T-cell (primary cell): Measurements from ENCODE around the gene AP1M2. TPM values are rescaled to one million over a fixed set of nuclear protein-coding genes. Genes with fewer than 3 reads are reported as not detected.
"Not testable (repeated sequence)": the region's sequence is repeated elsewhere in the genome, so short reads cannot be mapped to it uniquely, and the experiment has no call there.

ENCODE experiments used
- ATAC-seq, 4 experiments: fragments of 200-7000 bp in 3 of 4; fragments of 150-1000 bp in 1 of 4; cut with Tn5 transposase; replicated peaks in 1 of 4; 1 replicate in 3 of 4; 2 replicates in 1 of 4; pipeline ENCODE4 v1.10.0; 2021; ENCODE audit warnings: moderate library complexity in 3 of 4, mild to moderate bottlenecking in 2 of 4, moderate number of reproducible peaks in 1 of 4
- CTCF ChIA-PET, 2 donors: fragments of 300-600 bp; sonication (Branson Sonifier 250); formaldehyde crosslinking; loops; one replicate each; lab custom pipeline; 2022; ENCODE audit warnings: antibody characterized with exemption in 2 of 2; lab: Charles Lee
- POLR2A ChIA-PET, 2 donors: fragments of 300-600 bp; sonication (Branson Sonifier 250); formaldehyde crosslinking; loops; one replicate each; lab custom pipeline; 2022; ENCODE audit warnings: antibody characterized with exemption in 2 of 2; lab: Charles Lee
- DNase-seq, 35 experiments: peaks; one replicate each; pipeline versions ENCODE4 v3.0.0 to v3.0.0-alpha.2; 2013 to 2023
- H3K27ac ChIP-seq: one replicate; pipeline ENCODE4 v1.5.1; 2013; ENCODE audit warnings: low read length
- H3K27me3 ChIP-seq, 2 experiments: replicated peaks in 1 of 2; 1 replicate in 1 of 2; 2 replicates in 1 of 2; pipeline versions ENCODE4 v1.6.1 to v1.7.0; 2013; ENCODE audit warnings: low read length in 1 of 2, mixed read lengths in 1 of 2; ENCODE audit not compliant: control insufficient read depth in 2 of 2, insufficient read depth in 2 of 2; ENCODE audit errors: extremely low read depth in 1 of 2
- H3K36me3 ChIP-seq, 2 donors: 1 replicate in 1 of 2; 2 replicates in 1 of 2; pipeline versions ENCODE4 v1.6.1 to v1.7.0; 2013; ENCODE audit warnings: low read length in 1 of 2; ENCODE audit not compliant: control insufficient read depth in 2 of 2, insufficient read depth in 1 of 2; ENCODE audit errors: extremely low read depth in 1 of 2
- H3K4me1 ChIP-seq, 2 experiments: 1 replicate in 1 of 2; 2 replicates in 1 of 2; pipeline versions ENCODE4 v1.6.1 to v1.7.0; 2013; ENCODE audit warnings: low read length in 2 of 2, mixed read lengths in 1 of 2; ENCODE audit not compliant: insufficient read depth in 2 of 2, control insufficient read depth in 1 of 2; ENCODE audit errors: extremely low read depth in 1 of 2
- H3K4me3 ChIP-seq, 2 donors: 1 replicate in 1 of 2; 2 replicates in 1 of 2; pipeline versions ENCODE4 v1.5.1 to v1.7.0; 2013; ENCODE audit warnings: mild to moderate bottlenecking in 2 of 2, low read length in 1 of 2, moderate library complexity in 1 of 2; ENCODE audit not compliant: control insufficient read depth in 1 of 2; ENCODE audit errors: extremely low read depth in 1 of 2
- H3K9me3 ChIP-seq: 2 replicates; pipeline ENCODE4 v1.7.0; 2013
- H3K27ac Mint-ChIP-seq, 2 donors: one replicate each; pipeline ENCODE4 v1.8.0; 2020 to 2021; ENCODE audit warnings: mild to moderate bottlenecking in 2 of 2, mixed read lengths in 2 of 2
- H3K27me3 Mint-ChIP-seq, 2 donors: one replicate each; pipeline ENCODE4 v1.8.0; 2021 to 2022; ENCODE audit warnings: mixed read lengths in 2 of 2
- H3K36me3 Mint-ChIP-seq: one replicate; pipeline ENCODE4 v1.8.0; 2021; ENCODE audit warnings: mixed read lengths
- H3K4me1 Mint-ChIP-seq, 3 donors: one replicate each; pipeline ENCODE4 v1.8.0; 2020 to 2022; ENCODE audit warnings: mixed read lengths in 3 of 3, mild to moderate bottlenecking in 1 of 3
- H3K4me3 Mint-ChIP-seq, 3 donors: one replicate each; pipeline ENCODE4 v1.8.0; 2020 to 2022; ENCODE audit warnings: mild to moderate bottlenecking in 3 of 3, mixed read lengths in 3 of 3, moderate library complexity in 3 of 3
- H3K9me3 Mint-ChIP-seq, 3 donors: one replicate each; pipeline ENCODE4 v1.8.0; 2020 to 2022; ENCODE audit warnings: mixed read lengths in 3 of 3
- WGBS: methylation state at CpG from one replicate; pipeline ENCODE4 v1.1.5; 2013; ENCODE audit warnings: missing lambda C conversion rate; ENCODE audit not compliant: insufficient coverage; 5-methylcytosine and 5-hydroxymethylcytosine counted together
- total RNA-seq, 35 experiments: library from RNA in 6 of 35; stranded (reverse) in 6 of 35; fragments of 120-200 nt in 1 of 35; gene quantifications; one replicate each; pipeline versions ENCODE4 v1.2.1 to v1.2.4 and lab custom pipeline; 2013 to 2026

The AP1M2 gene
- total RNA-seq, 5 donors from 2014 or later (not counting 1 experiment from before 2014, with no cell fraction given), result 0.30 to 1.6 (median 1.1) TPM; not detected in 2

DNA sequence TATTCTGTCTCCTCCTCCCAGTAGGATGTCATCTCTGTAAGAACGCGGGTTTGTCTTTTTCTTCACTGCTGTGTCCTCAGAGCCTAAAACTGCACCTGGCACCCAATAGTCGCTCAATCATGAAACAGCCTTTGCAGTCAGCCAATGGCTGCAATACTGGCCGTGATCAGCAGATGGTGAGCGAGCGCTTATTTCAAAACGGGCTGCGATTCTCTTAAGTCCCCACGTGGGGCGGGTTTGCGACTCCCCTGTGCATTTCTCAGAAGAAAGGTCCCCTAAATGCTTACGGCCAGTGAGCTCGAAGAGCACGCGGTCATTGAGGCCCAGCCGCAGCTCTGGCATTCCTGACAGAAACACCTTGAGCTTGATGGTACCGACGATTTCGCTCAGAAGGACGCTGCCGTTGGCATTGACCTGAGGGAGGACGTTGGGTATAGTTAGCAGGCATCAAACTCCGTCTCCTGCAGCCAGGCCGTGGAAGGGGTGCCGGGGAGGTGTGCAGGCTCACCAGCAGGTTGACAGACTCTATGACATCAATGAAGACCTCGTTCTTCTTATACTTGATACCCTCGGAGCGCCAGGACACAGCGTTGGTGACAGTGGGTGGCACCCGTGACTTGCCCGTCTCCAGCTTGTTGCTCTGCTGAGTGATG is 6.0 kb downstream of the AP1M2 start:
- peaks cover 0 to 1% of the 10 kb centered on the region in 2 donors for H3K27me3 Mint-ChIP-seq
- CTCF ChIA-PET, result interaction anchor here (0.6 to 5.2 kb wide), 25 partner anchors 11 to 284 kb away, joined by 3 to 83 read pairs (median 4); partner anchors contain the start of genes DNM2 (in 1 of the 2), KRI1 (in 1 of the 2) and QTRT1 (in 1 of the 2)

DNA sequence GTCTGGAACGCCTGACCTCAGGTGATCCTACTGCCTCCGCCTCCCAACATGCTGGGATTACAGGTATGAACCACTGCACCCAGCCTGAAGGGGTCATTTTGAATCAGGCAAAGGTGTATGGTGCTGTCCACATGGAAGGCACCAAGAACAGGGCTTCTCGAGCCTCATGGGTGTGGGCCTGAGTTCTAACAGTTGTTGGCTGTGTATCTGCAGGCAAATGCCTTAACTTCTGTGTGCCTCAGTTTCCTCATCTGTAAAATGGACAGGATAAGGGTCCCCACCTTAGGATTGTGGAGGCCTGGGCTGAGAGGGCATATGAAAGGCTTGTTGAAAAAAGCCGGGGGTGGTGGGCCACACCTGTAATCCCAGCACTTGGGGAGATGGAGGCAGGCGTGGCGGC is 9.2 kb downstream of the AP1M2 start:
- Mint-ChIP-seq H3K27ac (no peak overlapping the region), H3K36me3 (no peaks in the 10 kb centered on the region), H3K4me1 (peaks cover 0 to 6% (median 6%) of the 10 kb centered on the region in 3 donors), H3K27me3 (peaks cover 0 to 1% of the 10 kb centered on the region in 2 donors), H3K9me3 (no peaks in the 10 kb centered on the region), H3K4me3 (no peak overlapping the region)
- CTCF ChIA-PET, result interaction anchor here in 1 of 2 donors (5.2 kb wide), 1 partner anchor 67 kb away, joined by 83 read pairs; no protein-coding TSS in a partner anchor
- Histone ChIP-seq H3K4me1 (peaks cover 0 to 10% of the 10 kb centered on the region in 2 experiments), H3K36me3 (no peaks in the 10 kb centered on the region), H3K9me3 (no peaks in the 10 kb centered on the region), H3K27ac (no peak overlapping the region), H3K27me3 (peaks cover 0 to 9% of the 10 kb centered on the region in 2 experiments), H3K4me3 (no peak overlapping the region)
- 97% methylated on average over 4 of the region's 6 CpGs for WGBS
- DNase-seq (no peak), ATAC-seq (no peak)
- POLR2A ChIA-PET, result no interaction called here

More for the DNA sequence above, 6.0 kb downstream of the AP1M2 start:
- H3K4me1 ChIP-seq, result peaks cover 0 to 19% of the 10 kb centered on the region in 2 experiments
- no peak overlapping the region for H3K27ac ChIP-seq
- H3K4me3 ChIP-seq, result peak overlapping the region in 1 of 2 donors; percentile 3
- 15% methylated on average over 23 of the region's 31 CpGs for WGBS
- Mint-ChIP-seq H3K27ac (peak overlapping the region in 1 of 2 donors; percentile 34), H3K9me3 (no peaks in the 10 kb centered on the region), H3K4me1 (peaks cover 11 to 14% (median 14%) of the 10 kb centered on the region in 3 donors), H3K4me3 (no peak overlapping the region), H3K36me3 (no peaks in the 10 kb centered on the region)
- no peaks in the 10 kb centered on the region for H3K9me3 ChIP-seq
- H3K27me3 ChIP-seq, result peaks cover 0 to 9% of the 10 kb centered on the region in 2 experiments
- no peaks in the 10 kb centered on the region for H3K36me3 ChIP-seq
- POLR2A ChIA-PET, result interaction anchor here (0.6 to 0.8 kb wide), 5 partner anchors 53 to 1159 kb away, joined by 3 to 10 read pairs (median 4); no protein-coding TSS in a partner anchor
- DNase-seq (peak; percentile 73 to 94 (median 88)), ATAC-seq (peak; percentile 91 to 98 (median 95))

GRCh38 chr19:10575011-10575716 is 11.9 kb downstream of the AP1M2 start:
- Histone ChIP-seq H3K4me3 (no peak overlapping the region), H3K27me3 (peaks cover 0 to 4% of the 10 kb centered on the region in 2 experiments), H3K9me3 (no peaks in the 10 kb centered on the region), H3K36me3 (no peaks in the 10 kb centered on the region), H3K27ac (no peak overlapping the region), H3K4me1 (peaks cover 0 to 10% of the 10 kb centered on the region in 2 experiments)
- no peak for DNase-seq
- Mint-ChIP-seq H3K4me1 (peaks cover 6 to 8% (median 8%) of the 10 kb centered on the region in 3 donors), H3K36me3 (no peaks in the 10 kb centered on the region), H3K27me3 (no peaks in the 10 kb centered on the region), H3K27ac (no peak overlapping the region), H3K9me3 (no peaks in the 10 kb centered on the region), H3K4me3 (no peak overlapping the region)
- 96% methylated on average over 4 of the region's 6 CpGs for WGBS
- ChIA-PET POLR2A (interaction anchor here in 1 of 2 donors (0.6 kb wide), 1 partner anchor 40 kb away, joined by 6 read pairs; no protein-coding TSS in a partner anchor), CTCF (interaction anchor here in 1 of 2 donors (0.7 kb wide), 1 partner anchor 92 kb away, joined by 3 read pairs; no protein-coding TSS in a partner anchor)
- ATAC-seq, result no peak

DNA sequence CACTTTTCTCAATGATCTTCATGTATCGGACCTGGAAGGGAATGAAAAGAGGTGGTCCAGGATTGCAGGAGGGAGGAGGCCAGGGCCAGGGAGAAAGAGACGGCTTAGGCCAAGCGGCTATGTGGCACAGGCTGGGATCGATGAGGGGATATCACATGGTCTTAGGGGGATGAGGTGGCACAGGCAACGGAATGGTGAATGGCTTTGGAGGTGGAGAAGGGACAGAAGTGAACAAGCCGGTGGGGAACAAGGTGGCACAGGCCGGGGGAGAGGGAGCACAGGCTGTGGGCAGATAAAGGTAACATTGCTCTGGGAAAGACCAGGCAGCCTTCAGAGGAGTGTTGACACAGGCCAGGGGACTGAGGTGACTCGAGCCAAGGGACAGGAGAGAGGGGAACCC is 12.7 kb downstream of the AP1M2 start:
- POLR2A ChIA-PET, result no interaction called here

DNA sequence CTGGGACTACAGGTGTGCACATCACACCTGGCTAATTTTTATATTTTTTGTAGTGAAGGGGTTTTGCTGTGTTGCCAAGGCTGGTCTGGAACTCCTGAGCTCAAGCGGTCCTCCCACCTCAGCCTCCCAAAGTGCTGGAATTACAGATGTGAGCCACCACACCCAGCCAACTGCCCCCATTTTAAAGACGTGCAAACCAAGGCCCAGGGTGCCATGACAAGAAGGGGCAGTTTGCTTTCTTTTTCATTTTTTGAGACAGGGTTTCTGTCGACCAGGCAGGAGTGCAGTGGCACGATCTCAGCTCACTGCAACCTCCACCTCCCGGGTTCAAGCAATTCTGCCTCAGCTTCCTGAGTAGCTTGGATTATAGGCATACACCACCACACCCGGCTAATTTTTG is 13.3 kb downstream of the AP1M2 start:
- H3K27me3 Mint-ChIP-seq, ATAC-seq, H3K9me3 ChIP-seq, POLR2A ChIA-PET, H3K4me3 Mint-ChIP-seq, H3K36me3 ChIP-seq, H3K4me3 ChIP-seq, DNase-seq, H3K36me3 Mint-ChIP-seq, H3K9me3 Mint-ChIP-seq, H3K27ac ChIP-seq, H3K27me3 ChIP-seq, H3K27ac Mint-ChIP-seq: not testable (repeated sequence)
- 66% methylated on average over 2 of the region's 6 CpGs for WGBS
- CTCF ChIA-PET, result interaction anchor here in 1 of 2 donors (0.6 kb wide), 1 partner anchor 8 kb away, joined by 8 read pairs; no protein-coding TSS in a partner anchor
- H3K4me1 Mint-ChIP-seq, result peaks cover 13 to 17% (median 15%) of the 10 kb centered on the region in 3 donors
- H3K4me1 ChIP-seq, result peaks cover 2 to 18% of the 10 kb centered on the region in 2 experiments

More for the DNA sequence above, 12.7 kb downstream of the AP1M2 start:
- WGBS, result 91% methylated on average over 7 of the region's 8 CpGs
- no peak for ATAC-seq
- Histone ChIP-seq H3K4me1 (peaks cover 0 to 14% of the 10 kb centered on the region in 2 experiments), H3K9me3 (no peaks in the 10 kb centered on the region), H3K36me3 (no peaks in the 10 kb centered on the region), H3K4me3 (no peak overlapping the region), H3K27ac (no peak overlapping the region), H3K27me3 (peaks cover 0 to 1% of the 10 kb centered on the region in 2 experiments)
- CTCF ChIA-PET, result no interaction called here
- Mint-ChIP-seq H3K27me3 (no peaks in the 10 kb centered on the region), H3K27ac (no peak overlapping the region), H3K9me3 (no peaks in the 10 kb centered on the region), H3K36me3 (no peaks in the 10 kb centered on the region), H3K4me3 (no peak overlapping the region), H3K4me1 (peaks cover 7 to 10% (median 9%) of the 10 kb centered on the region in 3 donors)
- DNase-seq, result no peak
